ENCODE results near the gene TMEM86B. TPM values are rescaled to one million over a fixed set of nuclear protein-coding genes. Genes with fewer than 3 reads are reported as not detected.

TMEM86B gene
- total and polyA plus RNA-seq, 8 donors: 1.9 to 4.4 (median 2.7) TPM

DNA sequence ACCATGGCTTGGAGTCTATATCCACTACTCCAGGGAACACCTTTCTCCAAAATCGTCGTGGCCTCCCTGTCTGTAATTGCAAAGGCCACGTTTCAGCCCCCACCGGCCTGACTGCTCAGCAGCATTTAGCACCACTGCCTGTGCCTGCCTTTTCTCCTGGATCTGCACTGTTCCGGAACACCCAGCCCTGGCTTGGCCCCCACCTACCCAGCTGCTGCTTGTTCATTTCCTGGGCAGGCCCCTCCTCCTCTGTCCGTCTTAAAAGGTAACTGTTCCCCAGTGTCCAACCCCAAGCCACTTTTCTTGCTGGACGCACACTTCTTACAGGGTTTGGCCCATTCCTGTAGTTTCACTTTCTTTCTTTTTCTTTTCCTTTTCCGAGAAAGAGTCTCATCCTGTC is 39.9 kb downstream of the TMEM86B start:
- no peak for ATAC-seq

DNA sequence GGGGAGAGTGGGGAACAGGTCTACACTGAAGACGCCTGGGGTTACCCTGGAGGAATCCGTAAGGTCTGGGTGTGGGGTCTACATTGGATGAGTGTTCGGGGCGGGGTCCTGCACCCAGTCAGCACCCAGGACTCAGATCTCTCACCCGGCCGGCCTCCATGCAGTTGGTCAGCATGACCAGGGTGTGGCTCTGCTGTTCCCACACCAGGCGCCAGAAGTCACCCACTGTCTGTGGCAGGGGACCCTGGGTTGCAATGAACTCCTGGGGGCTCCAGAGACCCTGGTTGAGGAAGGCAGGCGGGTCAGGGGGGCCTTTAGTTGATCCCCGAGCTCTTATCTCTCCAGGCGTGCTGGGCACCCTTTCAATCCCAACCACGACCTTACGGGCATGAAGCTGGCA is 42.5 kb downstream of the TMEM86B start:
- no peak overlapping the region for H3K4me3 ChIP-seq
- no peak for DNase-seq
- no peaks in the 10 kb centered on the region for H3K36me3 ChIP-seq
- H3K4me1 ChIP-seq: no peaks in the 10 kb centered on the region
- no peaks in the 10 kb centered on the region for H3K9me3 ChIP-seq
- peaks cover 6 to 58% of the 10 kb centered on the region in 2 donors for H3K27me3 ChIP-seq
- H3K27ac ChIP-seq: no peak overlapping the region
- TF ChIP-seq, protein P1, sequence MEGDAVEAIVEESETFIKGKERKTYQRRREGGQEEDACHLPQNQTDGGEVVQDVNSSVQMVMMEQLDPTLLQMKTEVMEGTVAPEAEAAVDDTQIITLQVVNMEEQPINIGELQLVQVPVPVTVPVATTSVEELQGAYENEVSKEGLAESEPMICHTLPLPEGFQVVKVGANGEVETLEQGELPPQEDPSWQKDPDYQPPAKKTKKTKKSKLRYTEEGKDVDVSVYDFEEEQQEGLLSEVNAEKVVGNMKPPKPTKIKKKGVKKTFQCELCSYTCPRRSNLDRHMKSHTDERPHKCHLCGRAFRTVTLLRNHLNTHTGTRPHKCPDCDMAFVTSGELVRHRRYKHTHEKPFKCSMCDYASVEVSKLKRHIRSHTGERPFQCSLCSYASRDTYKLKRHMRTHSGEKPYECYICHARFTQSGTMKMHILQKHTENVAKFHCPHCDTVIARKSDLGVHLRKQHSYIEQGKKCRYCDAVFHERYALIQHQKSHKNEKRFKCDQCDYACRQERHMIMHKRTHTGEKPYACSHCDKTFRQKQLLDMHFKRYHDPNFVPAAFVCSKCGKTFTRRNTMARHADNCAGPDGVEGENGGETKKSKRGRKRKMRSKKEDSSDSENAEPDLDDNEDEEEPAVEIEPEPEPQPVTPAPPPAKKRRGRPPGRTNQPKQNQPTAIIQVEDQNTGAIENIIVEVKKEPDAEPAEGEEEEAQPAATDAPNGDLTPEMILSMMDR (IDR thresholded peaks at IDR 0.05): no peak
- intact Hi-C loops (cut with DNase I): no loop called here
- ATAC-seq: no peak

More for the DNA sequence above, 39.9 kb downstream of the TMEM86B start:
- Histone ChIP-seq H3K27ac (no peak overlapping the region), H3K27me3 (peaks cover 0 to 54% of the 10 kb centered on the region in 2 donors), H3K36me3 (no peaks in the 10 kb centered on the region), H3K4me1 (no peaks in the 10 kb centered on the region), H3K9me3 (no peaks in the 10 kb centered on the region), H3K4me3 (no peak overlapping the region)
- no peak for DNase-seq
- TF ChIP-seq, protein P1 (IDR thresholded peaks at IDR 0.05): no peak
- intact Hi-C loops (cut with DNase I): no loop called here

DNA sequence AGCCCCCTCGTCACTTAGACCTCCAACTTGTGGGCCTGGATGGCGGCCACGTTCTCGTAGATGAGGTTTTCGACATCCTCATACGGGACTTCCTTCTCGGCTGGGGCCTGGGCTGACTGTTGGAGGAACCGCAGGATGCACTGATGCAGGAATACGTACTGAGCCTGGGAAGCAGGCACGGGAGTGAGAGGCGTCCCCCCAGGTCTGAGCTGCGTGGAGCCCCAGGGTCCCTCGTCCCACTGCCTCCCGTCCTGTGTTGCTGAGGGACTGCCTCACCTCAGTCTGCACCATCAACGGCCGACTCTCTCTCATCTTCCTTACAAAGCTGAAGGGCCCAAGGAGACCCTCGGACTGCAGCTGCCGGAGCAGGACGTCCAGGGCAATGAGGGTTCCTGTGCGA is 46.8 kb downstream of the TMEM86B start:
- TF ChIP-seq, protein P1 (IDR thresholded peaks at IDR 0.05): no peak
- intact Hi-C loops (cut with DNase I): no loop called here
- peaks cover 46 to 99% of the 10 kb centered on the region in 2 donors for H3K27me3 ChIP-seq

DNA sequence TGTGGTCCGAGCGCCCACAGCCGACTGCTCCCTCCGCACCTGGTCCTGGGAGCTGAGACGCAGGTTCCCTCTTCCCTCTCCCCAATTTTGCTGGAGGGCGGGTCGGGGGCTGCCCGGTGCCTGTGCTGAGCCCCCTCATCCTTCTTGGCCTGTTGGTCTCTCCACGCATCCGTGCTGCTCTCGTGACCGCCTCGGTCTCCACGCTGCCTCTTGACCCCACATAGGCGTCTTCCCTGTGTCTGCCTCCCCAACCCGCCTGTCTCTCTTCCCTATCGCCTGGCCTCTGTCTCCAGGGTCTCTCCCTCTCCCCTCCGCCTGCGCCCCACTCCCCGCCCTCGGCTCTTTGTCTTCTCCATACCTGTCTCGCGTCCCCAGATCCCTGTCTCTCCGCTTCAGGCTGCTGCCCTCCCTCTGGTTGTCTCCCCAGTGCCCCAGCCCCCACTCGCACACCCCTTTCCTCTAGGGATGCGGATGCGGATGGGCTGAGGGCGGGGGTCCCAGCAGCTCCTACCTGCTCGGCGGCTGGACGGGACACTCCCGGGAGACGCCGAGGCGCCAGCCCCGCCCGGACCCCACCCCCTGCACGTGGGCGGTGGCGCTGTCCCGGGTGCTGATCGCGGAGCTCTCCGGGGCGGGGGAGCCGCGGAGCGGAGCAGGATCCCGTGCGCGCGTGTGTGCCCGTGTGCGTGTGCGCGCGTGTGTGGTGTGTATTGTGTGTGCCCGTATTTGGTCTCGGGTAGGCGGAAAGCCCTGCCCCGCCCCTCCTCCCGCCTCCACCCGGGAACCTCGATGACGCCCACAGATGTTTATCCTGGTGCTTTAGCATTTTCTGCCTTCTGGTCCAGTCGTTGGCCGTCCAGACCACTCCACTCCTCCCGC is 48.7 kb downstream of the TMEM86B start, which contains the start of gene SYT5:
TSS of gene SYT5 (minus strand) at position 684 of the 879 bp plus-strand sequence. CDS start 1,248 bp downstream, outside the sequence.
- H3K9me3 ChIP-seq: no peaks in the 10 kb centered on the region
- intact Hi-C loops (cut with DNase I): no loop called here
- peak; percentile 92 for ATAC-seq
- no peaks in the 10 kb centered on the region for H3K36me3 ChIP-seq
- peaks cover 65 to 100% of the 10 kb centered on the region in 2 donors for H3K27me3 ChIP-seq
- TF ChIP-seq, protein P1 (IDR thresholded peaks at IDR 0.05): no peak
- H3K4me3 ChIP-seq: peak within 1 kb of the TSS in 1 of 2 donors; percentile 17
- DNase-seq: no peak
- H3K4me1 ChIP-seq: peaks cover 4 to 14% of the 10 kb centered on the region in 2 donors
- H3K27ac ChIP-seq: no peak within 1 kb of the TSS

More for the DNA sequence above, 46.8 kb downstream of the TMEM86B start:
- ATAC-seq (no peak), DNase-seq (no peak)
- no peaks in the 10 kb centered on the region for H3K9me3 ChIP-seq
- no peak overlapping the region for H3K27ac ChIP-seq
- no peaks in the 10 kb centered on the region for H3K36me3 ChIP-seq
- H3K4me1 ChIP-seq: peaks cover 4 to 14% of the 10 kb centered on the region in 2 donors
- H3K4me3 ChIP-seq: no peak overlapping the region

Measured in left lung (tissue), 10 donors.